Measurements from ENCODE around the gene PI4K2B. TPM values are rescaled to one million over a fixed set of nuclear protein-coding genes. Genes with fewer than 3 reads are reported as not detected.

The PI4K2B gene
- total and polyA plus RNA-seq, 2 of the 8 experiments (the other 6 are each of a cell fraction or from before 2014, with no cell fraction given) = 3.0 to 16.2 TPM

DNA sequence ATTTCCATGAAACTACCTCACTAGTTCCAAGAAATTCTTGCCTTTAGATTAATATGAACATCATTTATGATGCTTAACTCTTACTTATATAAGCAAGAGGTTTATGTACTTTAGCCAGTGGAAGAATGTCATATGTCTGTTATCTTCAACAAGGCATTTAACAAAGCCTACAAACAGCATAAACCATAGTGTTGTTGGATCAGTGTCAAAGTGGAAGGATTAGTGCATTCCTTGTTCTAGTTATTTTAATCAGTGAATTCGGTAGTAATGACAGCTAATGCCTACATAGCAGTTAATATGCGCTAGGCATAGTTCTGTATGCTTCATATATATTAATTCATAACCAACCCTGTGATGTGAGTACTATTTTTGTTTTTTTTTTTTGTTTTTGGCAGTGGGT is 3.1 kb downstream of the PI4K2B start:
- Histone ChIP-seq H3K79me2 (ENCODE audit: control insufficient read depth in 1 of 2, insufficient read depth in 2 of 2, low read length in 2 of 2) (peaks cover 0 to 35% of the 10 kb centered on the region in 2 experiments; a peak in 3 of 4 replicates), H2AK5ac (ENCODE audit: low read depth, low read length) (no peak overlapping the region)

More for the DNA sequence above, 3.1 kb downstream of the PI4K2B start:
- H2BK12ac ChIP-seq (ENCODE audit: low read depth, low read length) = no peak overlapping the region
- H3K56ac ChIP-seq (replicated peaks; ENCODE audit: insufficient read length, low read depth, low read length) = no peak overlapping the region
- H4K5ac ChIP-seq (ENCODE audit: insufficient read length, low read depth, low read length) = no peak overlapping the region
- 91% methylated on average over 2 of the region's 2 CpGs; no CpG with 5 or more reads in 1 of the 2 experiments for WGBS, 2 experiments (ENCODE audit: extremely low coverage in 1 of 2, insufficient coverage in 1 of 2, insufficient read length in 1 of 2, insufficient replicate concordance in 2 of 2, low coverage in 1 of 2, low lambda C conversion rate in 2 of 2, missing lambda C conversion rate in 1 of 2)
- H2BK5ac ChIP-seq (ENCODE audit: low read depth, low read length) = no peak overlapping the region
- no peak overlapping the region for H3K23ac ChIP-seq (ENCODE audit: insufficient read length)
- peaks cover 8 to 13% of the 10 kb centered on the region in 2 experiments; a peak in 3 of 4 replicates for H3K9me3 ChIP-seq (ENCODE audit: insufficient read depth in 2 of 2, low read depth in 1 of 2, low read length in 1 of 2)
- H4K20me1 ChIP-seq (replicated peaks in 1 of 2; ENCODE audit: control insufficient read depth in 1 of 2, insufficient read depth in 2 of 2, low read length in 2 of 2) = peaks cover 2% of the 10 kb centered on the region in 2 experiments
- H3K4ac ChIP-seq (replicated peaks; ENCODE audit: insufficient read length, low read depth, low read length) = no peak overlapping the region
- no peak overlapping the region for H3K18ac ChIP-seq (ENCODE audit: extremely low read depth, low read length)
- no peak overlapping the region for H2BK15ac ChIP-seq (ENCODE audit: low read length)
- H4K8ac ChIP-seq (ENCODE audit: extremely low read depth, insufficient read depth, low read length) = no peak overlapping the region
- H2BK20ac ChIP-seq (ENCODE audit: low read length) = no peak overlapping the region
- DNase-seq (ENCODE audit: low read depth in 1 of 2, low spot score in 2 of 2) (no peak), FAIRE-seq (no peak)
- H3K14ac ChIP-seq (ENCODE audit: insufficient read length) = no peak overlapping the region
- H2BK120ac ChIP-seq (replicated peaks; ENCODE audit: low read depth, low read length) = no peak overlapping the region
- no peak overlapping the region for H4K91ac ChIP-seq (replicated peaks; ENCODE audit: insufficient read length, low read length)
- H3K79me1 ChIP-seq (ENCODE audit: low read depth, low read length) = no peaks in the 10 kb centered on the region
- TF ChIP-seq SIN3A (conservative IDR thresholded peaks at IDR 0.05 in 1 of 2, IDR thresholded peaks at IDR 0.05 in 1 of 2; ENCODE audit: low read depth in 1 of 2, low read length in 2 of 2) (no peak), TAF7 (optimal IDR thresholded peaks at IDR 0.05; ENCODE audit: borderline replicate concordance, low read depth, low read length) (no peak), CHD2 (IDR thresholded peaks at IDR 0.05; ENCODE audit: low read length) (no peak), KDM1A (IDR thresholded peaks at IDR 0.05; ENCODE audit: borderline replicate concordance, low read length) (no peak), CBX8 (IDR thresholded peaks at IDR 0.05; ENCODE audit: borderline replicate concordance, low read depth, low read length) (no peak)
- TF ChIP-seq, protein P1, sequence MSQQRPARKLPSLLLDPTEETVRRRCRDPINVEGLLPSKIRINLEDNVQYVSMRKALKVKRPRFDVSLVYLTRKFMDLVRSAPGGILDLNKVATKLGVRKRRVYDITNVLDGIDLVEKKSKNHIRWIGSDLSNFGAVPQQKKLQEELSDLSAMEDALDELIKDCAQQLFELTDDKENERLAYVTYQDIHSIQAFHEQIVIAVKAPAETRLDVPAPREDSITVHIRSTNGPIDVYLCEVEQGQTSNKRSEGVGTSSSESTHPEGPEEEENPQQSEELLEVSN (IDR thresholded peaks at IDR 0.05) = no peak
- H2AFZ ChIP-seq (ENCODE audit: low read length) = no peak overlapping the region
- H3K23me2 ChIP-seq (ENCODE audit: low read depth, low read length) = peaks cover 10% of the 10 kb centered on the region; the same call in 1 of the 2 replicates
- H3K27ac ChIP-seq (ENCODE audit: low read depth, low read length) = no peak overlapping the region
- no peak overlapping the region for H3K4me3 ChIP-seq (ENCODE audit: extremely low read depth in 1 of 4, insufficient read depth in 2 of 4, low read depth in 3 of 4, low read length in 4 of 4)
- H3K27me3 ChIP-seq (replicated peaks in 1 of 4; ENCODE audit: control insufficient read depth in 3 of 4, extremely low read depth in 1 of 4, insufficient read depth in 3 of 4, low read length in 3 of 4) = no peaks in the 10 kb centered on the region; a peak in 2 of 7 replicates
- no peak overlapping the region for H3K9ac ChIP-seq (replicated peaks in 1 of 4; ENCODE audit: extremely low read depth in 1 of 4, low read depth in 3 of 4, low read length in 3 of 4)
- CTCF ChIA-PET (ENCODE audit: partially characterized antibody) = interaction anchor here (0.7 to 2.3 kb wide), 3 partner anchors 27 to 130 kb away, joined by 3 to 8 read pairs (median 4); no protein-coding TSS in a partner anchor
- H3K36me3 ChIP-seq (ENCODE audit: control insufficient read depth in 2 of 4, insufficient read depth in 4 of 4, low read length in 3 of 4) = peaks cover 0 to 2% (median 0%) of the 10 kb centered on the region in 4 experiments; a peak in 1 of 8 replicates
- no peak overlapping the region for H3K4me2 ChIP-seq (ENCODE audit: insufficient read depth in 1 of 2, low read depth in 2 of 2, low read length in 2 of 2)
- POLR2A ChIA-PET (ENCODE audit: partially characterized antibody) = no interaction called here
- no peaks in the 10 kb centered on the region; a peak in 1 of 7 replicates for H3K4me1 ChIP-seq (replicated peaks in 1 of 4; ENCODE audit: control insufficient read depth in 3 of 4, insufficient read depth in 4 of 4, low read length in 3 of 4)

All from H1 (cell line).